Measurements from ENCODE around the gene FOXN3.
A peak's percentile ranks its signal among the peaks of the same experiment; 100 is the strongest.

FOXN3 gene

GRCh38 chr14:89386212-89386886, 30.7 kb downstream of the FOXN3 start:
- DNase-seq (ENCODE audit: low read depth in 4 of 4, low spot score in 1 of 4), result no peak

- no peak for DNase-seq (ENCODE audit: low read depth in 4 of 4, low spot score in 1 of 4)
Observed at GRCh38 chr14:89384636-89385035, 32.4 kb downstream of the FOXN3 start.

GRCh38 chr14:89384023-89384422, 33.0 kb downstream of the FOXN3 start:
- DNase-seq (ENCODE audit: low read depth in 4 of 4, low spot score in 1 of 4), result no peak

GRCh38 chr14:89382901-89383845, 33.9 kb downstream of the FOXN3 start:
- no peak for DNase-seq (ENCODE audit: low read depth in 4 of 4, low spot score in 1 of 4)

- no peak for DNase-seq (ENCODE audit: low read depth in 4 of 4, low spot score in 1 of 4)
Observed at GRCh38 chr14:89382487-89382886, 34.5 kb downstream of the FOXN3 start.

GRCh38 chr14:89379891-89380820, 36.9 kb downstream of the FOXN3 start:
- DNase-seq (ENCODE audit: low read depth in 4 of 4, low spot score in 1 of 4), result no peak

- no peak for DNase-seq (ENCODE audit: low read depth in 4 of 4, low spot score in 1 of 4)
Observed at GRCh38 chr14:89379006-89379405, 38.0 kb downstream of the FOXN3 start.

- DNase-seq (ENCODE audit: low read depth in 4 of 4, low spot score in 1 of 4), result peak in 2 of 4 experiments; percentile 12 to 13
Observed at GRCh38 chr14:89378119-89378518, 38.9 kb downstream of the FOXN3 start.

GRCh38 chr14:89377544-89377943, 39.5 kb downstream of the FOXN3 start:
- DNase-seq (ENCODE audit: low read depth in 4 of 4, low spot score in 1 of 4), result no peak

- no peak for DNase-seq (ENCODE audit: low read depth in 4 of 4, low spot score in 1 of 4)
Observed at GRCh38 chr14:89374908-89375307, 42.1 kb downstream of the FOXN3 start.

GRCh38 chr14:89373185-89373584, 43.8 kb downstream of the FOXN3 start:
- DNase-seq (ENCODE audit: low read depth in 4 of 4, low spot score in 1 of 4), result no peak

- DNase-seq (ENCODE audit: low read depth in 4 of 4, low spot score in 1 of 4), result no peak
Observed at GRCh38 chr14:89372512-89372883, 44.5 kb downstream of the FOXN3 start.

GRCh38 chr14:89371585-89372511, 45.2 kb downstream of the FOXN3 start:
- no peak for DNase-seq (ENCODE audit: low read depth in 4 of 4, low spot score in 1 of 4)

GRCh38 chr14:89370781-89371180, 46.3 kb downstream of the FOXN3 start:
- DNase-seq (ENCODE audit: low read depth in 4 of 4, low spot score in 1 of 4), result no peak

- no peak for DNase-seq (ENCODE audit: low read depth in 4 of 4, low spot score in 1 of 4)
Observed at GRCh38 chr14:89370381-89370780, 46.7 kb downstream of the FOXN3 start.

- DNase-seq (ENCODE audit: low read depth in 4 of 4, low spot score in 1 of 4), result no peak
Observed at GRCh38 chr14:89369656-89370055, 47.4 kb downstream of the FOXN3 start.

- DNase-seq (ENCODE audit: low read depth in 4 of 4, low spot score in 1 of 4), result no peak
Observed at GRCh38 chr14:89368490-89369477, 48.2 kb downstream of the FOXN3 start.

- no peak for DNase-seq (ENCODE audit: low read depth in 4 of 4, low spot score in 1 of 4)
Observed at GRCh38 chr14:89367779-89368120, 49.3 kb downstream of the FOXN3 start.

All from stimulated activated CD4-positive, alpha-beta T cell treated with anti-CD3 and anti-CD28 coated beads, Interleukin-1b, Interleukin-23, amount 100 ng/mL, for 24 hours (primary cell).